ENCODE measurements around the gene ACBD4. TPM values are rescaled to one million over a fixed set of nuclear protein-coding genes. Genes with fewer than 3 reads are reported as not detected.

The ACBD4 gene
- total and polyA plus RNA-seq, 2 donors (not counting 3 experiments of a cell fraction or from before 2014, with no cell fraction given), result 4.5 to 7.5 TPM

DNA sequence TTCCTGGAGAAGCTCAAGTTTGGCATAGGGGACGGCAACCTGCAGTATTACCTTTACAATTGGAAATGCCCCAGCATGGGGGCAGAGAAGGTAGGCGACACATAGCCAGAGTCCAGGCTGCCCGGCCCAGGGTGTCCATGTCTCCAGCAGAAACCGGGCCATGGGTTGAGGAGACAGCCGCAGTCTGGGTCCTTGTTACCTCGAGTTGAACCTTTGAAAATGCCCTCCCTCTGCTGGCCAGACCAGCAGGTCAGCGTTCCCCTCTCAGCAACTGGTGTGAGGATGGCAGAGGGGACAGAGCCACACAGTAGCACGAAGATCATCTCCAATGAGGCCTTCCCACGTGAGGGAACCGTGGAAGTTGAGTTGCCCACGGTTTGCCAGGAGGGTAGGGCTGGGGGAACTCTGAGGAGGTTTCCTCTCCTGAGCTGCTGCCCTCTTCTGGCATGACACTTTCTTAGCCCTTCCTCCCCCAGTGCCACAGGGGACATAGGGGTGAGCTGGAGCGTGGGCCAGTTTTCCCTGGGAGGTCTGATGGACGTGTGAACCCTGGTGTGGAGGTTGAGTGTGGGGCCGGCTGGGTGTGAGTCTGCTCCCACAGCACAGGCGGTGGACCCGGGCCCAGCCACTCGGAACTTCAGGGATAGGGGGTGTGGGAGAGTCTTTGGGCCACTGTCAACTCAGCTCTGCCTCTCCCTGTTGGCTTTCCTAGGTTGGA, 30.4 kb upstream of the ACBD4 start:
- ChIA-PET CTCF (interaction anchor here (0.8 to 4.3 kb wide), 7 partner anchors 9 to 185 kb away, joined by 3 to 26 read pairs (median 5); partner anchors contain the start of genes ACBD4 and PLCD3), POLR2A (no interaction called here)
- Histone ChIP-seq H3K9ac (replicated peaks; ENCODE audit: extremely low read depth, insufficient read depth, low read length) (no peak overlapping the region), H4K20me1 (replicated peaks; ENCODE audit: control insufficient read depth, extremely low read depth, insufficient read depth, low read length) (no peaks in the 10 kb centered on the region), H3K79me2 (ENCODE audit: control insufficient read depth, insufficient read depth, low read length) (no peaks in the 10 kb centered on the region), H3K27ac (ENCODE audit: insufficient read depth, low read depth, low read length) (no peak overlapping the region), H3K9me1 (replicated peaks; ENCODE audit: control insufficient read depth, extremely low read depth, insufficient read depth, low read length) (no peaks in the 10 kb centered on the region), H3K9me3 (replicated peaks; ENCODE audit: control insufficient read depth, insufficient read depth, low read length) (no peaks in the 10 kb centered on the region), H3K36me3 (ENCODE audit: control insufficient read depth in 2 of 2, extremely low read depth in 1 of 2, insufficient read depth in 2 of 2, low read length in 2 of 2) (peaks cover 30 to 59% of the 10 kb centered on the region in 2 experiments), H3K4me3 (replicated peaks in 1 of 3; ENCODE audit: insufficient read depth in 1 of 3, low read depth in 1 of 3, low read length in 3 of 3) (no peak overlapping the region), H2AFZ (ENCODE audit: low read depth, low read length) (no peak overlapping the region), H3K4me2 (ENCODE audit: insufficient read depth, low read length) (no peak overlapping the region), H3K4me1 (ENCODE audit: control insufficient read depth, extremely low read depth, insufficient read depth, low read length) (no peaks in the 10 kb centered on the region), H3K27me3 (ENCODE audit: control insufficient read depth in 2 of 2, insufficient read depth in 2 of 2, low read length in 2 of 2) (no peaks in the 10 kb centered on the region)
- intact Hi-C loops (cut with micrococcal nuclease) (no loop called here), dilution Hi-C loops (cut with MboI; ENCODE audit: extremely low pct_ligation_motif_present, low sequenced_read_pairs) (no loop called here)
- no TSS peak for BruUV-seq (replicated peaks)
- no peak for DNase-seq (ENCODE audit: low read depth, low spot score)
- FAIRE-seq, result no peak
- TF ChIP-seq POLR2A (IDR thresholded peaks at IDR 0.05; ENCODE audit: low read depth, low read length) (no peak), GATA2 (IDR thresholded peaks at IDR 0.05; ENCODE audit: insufficient read depth, insufficient read length, low read depth, low read length) (no peak), MYC (IDR thresholded peaks at IDR 0.05; ENCODE audit: low read depth, low read length) (no peak)
- TF ChIP-seq, protein P1, sequence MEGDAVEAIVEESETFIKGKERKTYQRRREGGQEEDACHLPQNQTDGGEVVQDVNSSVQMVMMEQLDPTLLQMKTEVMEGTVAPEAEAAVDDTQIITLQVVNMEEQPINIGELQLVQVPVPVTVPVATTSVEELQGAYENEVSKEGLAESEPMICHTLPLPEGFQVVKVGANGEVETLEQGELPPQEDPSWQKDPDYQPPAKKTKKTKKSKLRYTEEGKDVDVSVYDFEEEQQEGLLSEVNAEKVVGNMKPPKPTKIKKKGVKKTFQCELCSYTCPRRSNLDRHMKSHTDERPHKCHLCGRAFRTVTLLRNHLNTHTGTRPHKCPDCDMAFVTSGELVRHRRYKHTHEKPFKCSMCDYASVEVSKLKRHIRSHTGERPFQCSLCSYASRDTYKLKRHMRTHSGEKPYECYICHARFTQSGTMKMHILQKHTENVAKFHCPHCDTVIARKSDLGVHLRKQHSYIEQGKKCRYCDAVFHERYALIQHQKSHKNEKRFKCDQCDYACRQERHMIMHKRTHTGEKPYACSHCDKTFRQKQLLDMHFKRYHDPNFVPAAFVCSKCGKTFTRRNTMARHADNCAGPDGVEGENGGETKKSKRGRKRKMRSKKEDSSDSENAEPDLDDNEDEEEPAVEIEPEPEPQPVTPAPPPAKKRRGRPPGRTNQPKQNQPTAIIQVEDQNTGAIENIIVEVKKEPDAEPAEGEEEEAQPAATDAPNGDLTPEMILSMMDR (IDR thresholded peaks at IDR 0.05; ENCODE audit: extremely low read depth in 1 of 2, insufficient read depth in 1 of 2, low read depth in 1 of 2, low read length in 2 of 2), result no peak

DNA sequence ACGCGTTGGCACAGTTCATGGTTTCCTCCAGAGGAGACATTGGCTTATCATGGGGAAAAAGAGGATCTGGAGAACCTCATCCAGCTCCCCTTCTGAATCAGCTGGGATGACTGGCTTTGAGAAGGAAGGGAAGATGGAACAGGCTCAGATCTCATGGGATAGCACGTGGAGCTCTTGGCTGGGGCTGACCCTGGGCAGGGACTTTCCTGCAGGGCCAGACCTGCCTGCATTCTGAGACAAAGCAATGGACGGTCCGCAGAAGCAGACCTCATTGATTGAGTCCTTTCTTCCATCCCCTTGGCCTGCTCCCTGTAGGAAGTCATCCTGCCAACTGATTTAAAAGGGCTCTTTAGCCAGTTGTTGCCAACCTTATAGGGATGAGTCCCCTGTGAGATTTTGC, 29.4 kb upstream of the ACBD4 start:
- intact Hi-C loops (cut with micrococcal nuclease) (no loop called here), dilution Hi-C loops (cut with MboI; ENCODE audit: extremely low pct_ligation_motif_present, low sequenced_read_pairs) (no loop called here)
- peaks cover 29 to 59% of the 10 kb centered on the region in 2 experiments for H3K36me3 ChIP-seq (ENCODE audit: control insufficient read depth in 2 of 2, extremely low read depth in 1 of 2, insufficient read depth in 2 of 2, low read length in 2 of 2)
- H4K20me1 ChIP-seq (replicated peaks; ENCODE audit: control insufficient read depth, extremely low read depth, insufficient read depth, low read length), result no peaks in the 10 kb centered on the region
- H3K9me1 ChIP-seq (replicated peaks; ENCODE audit: control insufficient read depth, extremely low read depth, insufficient read depth, low read length), result no peaks in the 10 kb centered on the region
- H2AFZ ChIP-seq (ENCODE audit: low read depth, low read length), result no peak overlapping the region
- H3K4me1 ChIP-seq (ENCODE audit: control insufficient read depth, extremely low read depth, insufficient read depth, low read length), result no peaks in the 10 kb centered on the region
- FAIRE-seq (no peak), DNase-seq (ENCODE audit: low read depth, low spot score) (no peak)
- POLR2A ChIA-PET, result interaction anchor here (0.5 kb wide), 1 partner anchor 47 kb away, joined by 9 read pairs; no protein-coding TSS in a partner anchor
- H3K4me3 ChIP-seq (replicated peaks in 1 of 3; ENCODE audit: insufficient read depth in 1 of 3, low read depth in 1 of 3, low read length in 3 of 3), result no peak overlapping the region
- TF ChIP-seq GATA2 (IDR thresholded peaks at IDR 0.05; ENCODE audit: insufficient read depth, insufficient read length, low read depth, low read length), result no peak
- TF ChIP-seq MYC (IDR thresholded peaks at IDR 0.05; ENCODE audit: low read depth, low read length), result no peak
- no peak for TF ChIP-seq FOS (IDR thresholded peaks at IDR 0.05; ENCODE audit: borderline replicate concordance, insufficient read depth, low read length)
- TF ChIP-seq EZH2 (IDR thresholded peaks at IDR 0.05; ENCODE audit: borderline replicate concordance, low read depth, low read length, severe bottlenecking), result no peak
- TF ChIP-seq POLR2AphosphoS5 (IDR thresholded peaks at IDR 0.05; ENCODE audit: insufficient read depth, low read depth, low read length), result no peak
- TF ChIP-seq, protein P1 (IDR thresholded peaks at IDR 0.05; ENCODE audit: extremely low read depth in 1 of 2, insufficient read depth in 1 of 2, low read depth in 1 of 2, low read length in 2 of 2), result no peak
- TF ChIP-seq POLR2A (IDR thresholded peaks at IDR 0.05; ENCODE audit: low read depth, low read length), result no peak
- TF ChIP-seq JUN (IDR thresholded peaks at IDR 0.05; ENCODE audit: borderline replicate concordance, insufficient read depth, insufficient read length, low read depth), result no peak
- TF ChIP-seq, protein P2, sequence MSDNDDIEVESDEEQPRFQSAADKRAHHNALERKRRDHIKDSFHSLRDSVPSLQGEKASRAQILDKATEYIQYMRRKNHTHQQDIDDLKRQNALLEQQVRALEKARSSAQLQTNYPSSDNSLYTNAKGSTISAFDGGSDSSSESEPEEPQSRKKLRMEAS (IDR thresholded peaks at IDR 0.05; ENCODE audit: insufficient read depth, insufficient read length), result no peak
- H3K9me3 ChIP-seq (replicated peaks; ENCODE audit: control insufficient read depth, insufficient read depth, low read length), result no peaks in the 10 kb centered on the region
- H3K79me2 ChIP-seq (ENCODE audit: control insufficient read depth, insufficient read depth, low read length), result no peaks in the 10 kb centered on the region
- no peak overlapping the region for H3K9ac ChIP-seq (replicated peaks; ENCODE audit: extremely low read depth, insufficient read depth, low read length)
- H3K4me2 ChIP-seq (ENCODE audit: insufficient read depth, low read length), result no peak overlapping the region
- H3K27me3 ChIP-seq (ENCODE audit: control insufficient read depth in 2 of 2, insufficient read depth in 2 of 2, low read length in 2 of 2), result no peaks in the 10 kb centered on the region
- H3K27ac ChIP-seq (ENCODE audit: insufficient read depth, low read depth, low read length), result no peak overlapping the region
- no TSS peak for BruUV-seq (replicated peaks)
- CTCF ChIA-PET, result interaction anchor here (0.6 to 4.3 kb wide), 4 partner anchors 10 to 71 kb away, joined by 3 to 26 read pairs (median 4); partner anchors contain the start of gene ACBD4
